ENCODE data around the gene PRRT2.

Gene PRRT2

DNA sequence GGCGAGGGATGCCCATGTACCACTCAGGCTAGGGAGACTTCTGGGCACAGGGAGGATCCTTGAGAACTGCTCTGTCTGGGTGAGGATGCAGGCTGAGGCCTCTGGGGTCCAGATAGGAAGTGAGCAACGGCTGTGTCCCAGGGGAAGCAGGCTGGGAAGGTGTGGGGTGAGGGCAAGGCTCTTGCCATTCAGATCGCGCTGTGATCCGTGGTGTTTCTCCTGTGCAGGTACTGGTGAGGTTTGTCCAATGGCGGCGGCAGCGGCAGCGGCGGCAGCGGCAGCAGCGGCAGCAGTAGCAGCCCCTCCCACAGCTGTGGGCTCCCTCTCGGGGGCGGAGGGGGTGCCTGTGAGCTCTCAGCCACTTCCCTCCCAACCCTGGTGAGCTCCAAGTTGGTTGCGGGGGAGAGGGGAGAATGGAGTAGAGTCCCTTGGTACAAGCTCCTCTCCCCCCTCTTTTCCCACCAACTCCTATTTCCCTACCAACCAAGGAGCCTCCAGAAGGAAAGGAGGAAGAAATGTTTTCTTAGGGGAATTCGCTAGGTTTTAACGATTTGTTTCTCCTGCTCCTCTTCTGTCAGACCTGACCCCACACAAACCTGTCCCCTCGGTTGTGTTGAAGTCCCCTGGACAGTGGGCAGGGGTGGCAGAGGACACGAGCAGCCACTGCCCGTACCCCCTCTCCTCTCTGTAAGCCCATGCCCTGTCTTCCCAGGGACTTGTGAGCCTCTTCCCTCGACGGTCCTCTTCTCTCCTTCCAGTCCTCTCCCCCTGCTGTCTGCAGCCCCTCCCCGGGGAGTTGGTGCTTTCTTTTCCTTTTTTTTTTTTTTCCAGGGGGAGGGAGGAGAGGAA lies 1.9 kb upstream of the PRRT2 start:
- ATAC-seq (ENCODE audit: low read depth) (no peak), DNase-seq (ENCODE audit: low spot score) (no peak)
- H3K4me3 ChIP-seq (ENCODE audit: severe bottlenecking) = no peak overlapping the region
- H3K36me3 ChIP-seq (ENCODE audit: low read depth) = peaks cover 29% of the 10 kb centered on the region
- no peaks in the 10 kb centered on the region for H3K9me3 ChIP-seq (ENCODE audit: severe bottlenecking)
- H3K27ac ChIP-seq (ENCODE audit: poor library complexity, severe bottlenecking) = peak overlapping the region; percentile 92
- TF ChIP-seq, protein P1, sequence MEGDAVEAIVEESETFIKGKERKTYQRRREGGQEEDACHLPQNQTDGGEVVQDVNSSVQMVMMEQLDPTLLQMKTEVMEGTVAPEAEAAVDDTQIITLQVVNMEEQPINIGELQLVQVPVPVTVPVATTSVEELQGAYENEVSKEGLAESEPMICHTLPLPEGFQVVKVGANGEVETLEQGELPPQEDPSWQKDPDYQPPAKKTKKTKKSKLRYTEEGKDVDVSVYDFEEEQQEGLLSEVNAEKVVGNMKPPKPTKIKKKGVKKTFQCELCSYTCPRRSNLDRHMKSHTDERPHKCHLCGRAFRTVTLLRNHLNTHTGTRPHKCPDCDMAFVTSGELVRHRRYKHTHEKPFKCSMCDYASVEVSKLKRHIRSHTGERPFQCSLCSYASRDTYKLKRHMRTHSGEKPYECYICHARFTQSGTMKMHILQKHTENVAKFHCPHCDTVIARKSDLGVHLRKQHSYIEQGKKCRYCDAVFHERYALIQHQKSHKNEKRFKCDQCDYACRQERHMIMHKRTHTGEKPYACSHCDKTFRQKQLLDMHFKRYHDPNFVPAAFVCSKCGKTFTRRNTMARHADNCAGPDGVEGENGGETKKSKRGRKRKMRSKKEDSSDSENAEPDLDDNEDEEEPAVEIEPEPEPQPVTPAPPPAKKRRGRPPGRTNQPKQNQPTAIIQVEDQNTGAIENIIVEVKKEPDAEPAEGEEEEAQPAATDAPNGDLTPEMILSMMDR (IDR thresholded peaks at IDR 0.05; ENCODE audit: poor library complexity, severe bottlenecking) = no peak
- H3K27me3 ChIP-seq (ENCODE audit: insufficient read depth, poor library complexity, severe bottlenecking) = no peaks in the 10 kb centered on the region
- peaks cover 7% of the 10 kb centered on the region for H3K4me1 ChIP-seq (ENCODE audit: insufficient read depth, poor library complexity, severe bottlenecking)

DNA sequence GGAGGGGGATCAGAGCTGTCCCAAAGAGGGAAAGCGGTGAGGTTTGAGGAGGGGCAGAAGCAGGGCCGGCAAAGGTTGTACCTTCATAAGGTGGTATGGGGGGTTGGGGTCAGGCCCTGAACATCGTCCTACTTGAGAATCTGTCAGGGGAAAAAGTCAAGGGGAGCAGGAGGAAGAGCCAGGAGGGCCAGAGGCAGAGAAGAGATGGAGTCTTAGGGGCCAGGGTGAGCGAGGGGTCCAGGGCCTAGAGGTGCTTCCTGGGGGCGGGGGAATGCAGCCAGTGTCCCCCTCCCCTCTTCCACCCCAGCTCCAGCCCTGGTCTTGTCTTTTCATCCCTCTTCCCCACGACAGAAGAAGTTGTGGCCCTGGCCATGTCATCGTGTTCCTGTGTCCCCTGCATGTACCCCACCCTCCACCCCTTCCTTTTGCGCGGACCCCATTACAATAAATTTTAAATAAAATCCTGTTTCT lies 1.3 kb upstream of the PRRT2 start:
- H3K27me3 ChIP-seq (ENCODE audit: insufficient read depth, poor library complexity, severe bottlenecking) = no peaks in the 10 kb centered on the region
- TF ChIP-seq, protein P1 (IDR thresholded peaks at IDR 0.05; ENCODE audit: poor library complexity, severe bottlenecking) = no peak
- H3K4me3 ChIP-seq (ENCODE audit: severe bottlenecking) = no peak overlapping the region
- peaks cover 7% of the 10 kb centered on the region for H3K4me1 ChIP-seq (ENCODE audit: insufficient read depth, poor library complexity, severe bottlenecking)
- H3K36me3 ChIP-seq (ENCODE audit: low read depth) = peaks cover 29% of the 10 kb centered on the region
- DNase-seq (ENCODE audit: low spot score) (no peak), ATAC-seq (ENCODE audit: low read depth) (no peak)
- peak overlapping the region; percentile 92 for H3K27ac ChIP-seq (ENCODE audit: poor library complexity, severe bottlenecking)
- H3K9me3 ChIP-seq (ENCODE audit: severe bottlenecking) = no peaks in the 10 kb centered on the region

DNA sequence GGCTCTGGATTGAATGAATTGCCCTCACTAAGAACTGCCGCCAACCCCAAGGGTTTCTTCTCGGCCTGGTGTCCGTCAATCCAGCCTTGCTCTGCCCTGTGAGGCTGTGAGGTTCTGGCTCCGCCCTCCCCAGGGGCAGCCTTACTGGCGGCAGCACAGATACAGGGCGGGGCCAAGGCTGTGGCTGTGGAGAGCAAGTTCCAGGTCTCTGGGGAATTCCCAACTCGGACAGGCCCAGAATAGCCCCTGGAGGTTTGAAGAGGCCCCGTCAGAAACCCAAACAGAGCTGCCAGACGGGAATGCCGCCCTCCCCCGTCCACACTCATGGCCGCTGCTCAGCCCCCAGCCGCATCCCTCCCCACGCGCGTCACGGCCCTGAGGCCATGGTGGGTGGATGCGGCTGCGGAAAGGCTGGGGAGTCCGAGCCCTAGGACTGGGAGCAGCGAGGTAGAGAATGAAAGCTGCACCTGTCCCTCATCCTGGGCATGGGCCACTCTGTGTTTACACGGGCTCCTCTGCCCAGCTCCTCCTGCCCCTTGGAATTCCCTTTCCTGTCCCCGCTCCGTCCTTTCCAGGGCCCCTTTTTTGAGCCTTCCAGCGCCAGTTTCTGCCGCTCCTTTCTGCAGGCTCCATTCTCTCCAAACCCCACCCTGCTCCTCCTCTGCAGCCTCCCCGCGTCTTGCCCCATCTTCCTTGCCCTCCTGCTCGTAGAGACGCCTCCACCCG lies 660 bp upstream of the PRRT2 start:
- peaks cover 29% of the 10 kb centered on the region for H3K36me3 ChIP-seq (ENCODE audit: low read depth)
- DNase-seq (ENCODE audit: low spot score) = peak; percentile 98
- no peaks in the 10 kb centered on the region for H3K27me3 ChIP-seq (ENCODE audit: insufficient read depth, poor library complexity, severe bottlenecking)
- ATAC-seq (ENCODE audit: low read depth) = peak; percentile 80
- H3K27ac ChIP-seq (ENCODE audit: poor library complexity, severe bottlenecking) = peak overlapping the region; percentile 92
- TF ChIP-seq, protein P1 (IDR thresholded peaks at IDR 0.05; ENCODE audit: poor library complexity, severe bottlenecking) = no peak
- H3K4me3 ChIP-seq (ENCODE audit: severe bottlenecking) = peak overlapping the region; percentile 28
- no peaks in the 10 kb centered on the region for H3K9me3 ChIP-seq (ENCODE audit: severe bottlenecking)
- H3K4me1 ChIP-seq (ENCODE audit: insufficient read depth, poor library complexity, severe bottlenecking) = peaks cover 7% of the 10 kb centered on the region

DNA sequence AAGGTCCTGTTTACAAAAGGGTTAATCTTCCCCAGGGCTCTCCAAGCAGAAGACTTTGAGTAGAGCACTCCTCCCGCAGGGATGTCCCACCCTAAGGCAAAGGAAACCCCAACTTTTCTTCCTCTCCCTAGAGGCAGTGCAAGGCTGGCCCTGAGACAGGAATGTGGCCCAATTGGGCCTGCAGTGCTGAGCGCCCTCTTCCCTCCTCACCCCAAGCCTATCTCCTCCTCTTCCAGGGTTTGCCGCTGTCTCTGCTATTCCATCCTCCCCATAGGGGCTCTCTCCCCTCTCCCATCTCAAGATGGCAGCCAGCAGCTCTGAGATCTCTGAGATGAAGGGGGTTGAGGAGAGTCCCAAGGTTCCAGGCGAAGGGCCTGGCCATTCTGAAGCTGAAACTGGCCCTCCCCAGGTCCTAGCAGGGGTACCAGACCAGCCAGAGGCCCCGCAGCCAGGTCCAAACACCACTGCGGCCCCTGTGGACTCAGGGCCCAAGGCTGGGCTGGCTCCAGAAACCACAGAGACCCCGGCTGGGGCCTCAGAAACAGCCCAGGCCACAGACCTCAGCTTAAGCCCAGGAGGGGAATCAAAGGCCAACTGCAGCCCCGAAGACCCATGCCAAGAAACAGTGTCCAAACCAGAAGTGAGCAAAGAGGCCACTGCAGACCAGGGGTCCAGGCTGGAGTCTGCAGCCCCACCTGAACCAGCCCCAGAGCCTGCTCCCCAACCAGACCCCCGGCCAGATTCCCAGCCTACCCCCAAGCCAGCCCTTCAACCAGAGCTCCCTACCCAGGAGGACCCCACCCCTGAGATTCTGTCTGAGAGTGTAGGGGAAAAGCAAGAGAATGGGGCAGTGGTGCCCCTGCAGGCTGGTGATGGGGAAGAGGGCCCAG lies 1.0 kb downstream of the PRRT2 start:
- ATAC-seq (ENCODE audit: low read depth) (no peak), DNase-seq (ENCODE audit: low spot score) (no peak)
- no peak overlapping the region for H3K27ac ChIP-seq (ENCODE audit: poor library complexity, severe bottlenecking)
- H3K4me3 ChIP-seq (ENCODE audit: severe bottlenecking) = no peak overlapping the region
- H3K4me1 ChIP-seq (ENCODE audit: insufficient read depth, poor library complexity, severe bottlenecking) = peaks cover 10% of the 10 kb centered on the region
- TF ChIP-seq, protein P1 (IDR thresholded peaks at IDR 0.05; ENCODE audit: poor library complexity, severe bottlenecking) = no peak
- no peaks in the 10 kb centered on the region for H3K27me3 ChIP-seq (ENCODE audit: insufficient read depth, poor library complexity, severe bottlenecking)
- H3K36me3 ChIP-seq (ENCODE audit: low read depth) = peaks cover 26% of the 10 kb centered on the region
- H3K9me3 ChIP-seq (ENCODE audit: severe bottlenecking) = no peaks in the 10 kb centered on the region
